Upper lobe of left lung (tissue), 6 donors: Measurements from ENCODE around the gene CAB39. TPM values are rescaled to one million over a fixed set of nuclear protein-coding genes. Genes with fewer than 3 reads are reported as not detected.

Experiments
- ATAC-seq, 2 donors: fragments of 200-7000 bp; cut with Tn5 transposase; one replicate each; pipeline ENCODE4 v1.9.1; 2022; ENCODE audit warnings: mild to moderate bottlenecking in 2 of 2, moderate library complexity in 2 of 2; ENCODE audit not compliant: low FRiP score in 2 of 2
- DNase-seq, 2 donors: peaks; one replicate each; pipeline ENCODE4 v3.0.0-alpha.2; 2019 to 2020
- H3K27ac ChIP-seq, 4 donors: fragments of 200-600 bp; sonication (generic); one replicate each; pipeline ENCODE4 v1.5.1; 2016 to 2019
- H3K27me3 ChIP-seq, 4 donors: fragments of 200-600 bp; sonication (generic); one replicate each; pipeline ENCODE4 v1.5.1; 2017 to 2019
- H3K36me3 ChIP-seq, 4 donors: fragments of 200-600 bp; sonication (generic); one replicate each; pipeline ENCODE4 v1.5.1; 2016 to 2019
- H3K4me1 ChIP-seq, 4 donors: fragments of 200-600 bp; sonication (generic); one replicate each; pipeline ENCODE4 v1.5.1; 2018 to 2019
- H3K4me3 ChIP-seq, 4 donors: fragments of 200-600 bp; sonication (generic); one replicate each; pipeline ENCODE4 v1.5.1; 2017 to 2019; ENCODE audit warnings: mild to moderate bottlenecking in 2 of 4, moderate library complexity in 1 of 4
- H3K9me3 ChIP-seq, 4 donors: fragments of 200-600 bp; sonication (generic); one replicate each; pipeline ENCODE4 v1.5.1; 2018 to 2019
- CTCF ChIP-seq, 6 experiments: fragments of 450-650 bp in 4 of 6; fragments of 200-600 bp in 2 of 6; sonication (generic) in 2 of 6; IDR thresholded peaks; one replicate each; pipeline ENCODE4 v1.5.1; 2016 to 2019; ENCODE audit warnings: antibody characterized with exemption in 6 of 6
- EP300 ChIP-seq, 4 donors: sonication (generic); formaldehyde crosslinking; IDR thresholded peaks; one replicate each; pipeline ENCODE4 v1.5.1; 2017; ENCODE audit warnings: antibody characterized with exemption in 4 of 4, control low read depth in 2 of 4
- POLR2A ChIP-seq, 4 donors: fragments of 450-650 bp; IDR thresholded peaks; one replicate each; pipeline ENCODE4 v1.5.1; 2016 to 2017; ENCODE audit warnings: antibody characterized with exemption in 4 of 4, mild to moderate bottlenecking in 2 of 4
- POLR2AphosphoS5 ChIP-seq, 2 donors: sonication (generic); formaldehyde crosslinking; IDR thresholded peaks; one replicate each; pipeline ENCODE4 v1.5.1; 2017; ENCODE audit warnings: antibody characterized with exemption in 2 of 2
- WGBS, 2 donors: methylation state at CpG; one replicate each; pipeline ENCODE4 v1.1.5; 2017 to 2018; 5-methylcytosine and 5-hydroxymethylcytosine counted together
- total RNA-seq, 6 donors: library from RNA; depleted of rRNA in 4 of 6; stranded (reverse); fragments of >200 nt in 4 of 6; gene quantifications; one replicate each; pipeline versions ENCODE4 v1.1.0 to v1.2.1, GENCODE V29; 2016 to 2021
- donor health status: DM: no; HTN: no; CAD: no; lungs with moderate emphysema.
- donor health status: DM: no; HTN: yes; CAD: no; lungs with severe emphysema.

The CAB39 gene
- total RNA-seq, 6 donors from 2014 or later: 56.5 to 125 (median 76.7) TPM

GRCh38 chr2:230852113-230852512 lies 139.5 kb downstream of the CAB39 start:
- no peaks in the 10 kb centered on the region for H3K9me3 ChIP-seq
- peaks cover 0 to 6% (median 2%) of the 10 kb centered on the region in 4 donors for H3K4me1 ChIP-seq
- 80 to 82% methylated on average over 4 of the region's 4 CpGs for WGBS, 2 donors
- TF ChIP-seq CTCF (IDR thresholded peaks at IDR 0.05): no peak
- no peak for TF ChIP-seq POLR2A (IDR thresholded peaks at IDR 0.05)
- no peak for TF ChIP-seq EP300 (IDR thresholded peaks at IDR 0.05)
- no peak for TF ChIP-seq POLR2AphosphoS5 (IDR thresholded peaks at IDR 0.05)
- H3K4me3 ChIP-seq: no peak overlapping the region
- DNase-seq: no peak
- H3K36me3 ChIP-seq: no peaks in the 10 kb centered on the region
- no peak for ATAC-seq
- no peaks in the 10 kb centered on the region for H3K27me3 ChIP-seq
- no peak overlapping the region for H3K27ac ChIP-seq

- DNase-seq (no peak), ATAC-seq (no peak)
- Histone ChIP-seq H3K36me3 (no peaks in the 10 kb centered on the region), H3K27me3 (peaks cover 0 to 11% (median 3%) of the 10 kb centered on the region in 4 donors), H3K27ac (no peak overlapping the region), H3K4me1 (peaks cover 12 to 29% (median 20%) of the 10 kb centered on the region in 4 donors), H3K9me3 (no peaks in the 10 kb centered on the region), H3K4me3 (no peak overlapping the region)
- 44 to 47% methylated on average over 13 of the region's 13 CpGs for WGBS, 2 donors
- no peak for TF ChIP-seq CTCF (IDR thresholded peaks at IDR 0.05)
- TF ChIP-seq POLR2AphosphoS5 (IDR thresholded peaks at IDR 0.05): no peak
- no peak for TF ChIP-seq POLR2A (IDR thresholded peaks at IDR 0.05)
- no peak for TF ChIP-seq EP300 (IDR thresholded peaks at IDR 0.05)
Observed at GRCh38 chr2:230861552-230862255, 149.1 kb downstream of the CAB39 start.

GRCh38 chr2:230862292-230862691 lies 149.7 kb downstream of the CAB39 start:
- ATAC-seq (no peak), DNase-seq (no peak)
- WGBS, 2 donors: 93 to 94% methylated on average over 5 of the region's 5 CpGs
- H3K4me1 ChIP-seq: peaks cover 12 to 29% (median 20%) of the 10 kb centered on the region in 4 donors
- no peaks in the 10 kb centered on the region for H3K9me3 ChIP-seq
- H3K27ac ChIP-seq: no peak overlapping the region
- H3K36me3 ChIP-seq: no peaks in the 10 kb centered on the region
- no peak overlapping the region for H3K4me3 ChIP-seq
- H3K27me3 ChIP-seq: peaks cover 0 to 11% (median 3%) of the 10 kb centered on the region in 4 donors
- TF ChIP-seq POLR2AphosphoS5 (IDR thresholded peaks at IDR 0.05): no peak
- no peak for TF ChIP-seq CTCF (IDR thresholded peaks at IDR 0.05)
- no peak for TF ChIP-seq POLR2A (IDR thresholded peaks at IDR 0.05)
- no peak for TF ChIP-seq EP300 (IDR thresholded peaks at IDR 0.05)

- WGBS, 2 donors: 73 to 74% methylated on average over 7 to 8 of the region's 8 CpGs
- ATAC-seq: no peak
- H3K27ac ChIP-seq: no peak overlapping the region
- no peaks in the 10 kb centered on the region for H3K9me3 ChIP-seq
- H3K4me3 ChIP-seq: no peak overlapping the region
- peaks cover 12 to 29% (median 23%) of the 10 kb centered on the region in 4 donors for H3K4me1 ChIP-seq
- DNase-seq: no peak
- no peak for TF ChIP-seq POLR2AphosphoS5 (IDR thresholded peaks at IDR 0.05)
- TF ChIP-seq POLR2A (IDR thresholded peaks at IDR 0.05): no peak
- TF ChIP-seq CTCF (IDR thresholded peaks at IDR 0.05): no peak
- TF ChIP-seq EP300 (IDR thresholded peaks at IDR 0.05): no peak
- peaks cover 0 to 11% (median 3%) of the 10 kb centered on the region in 4 donors for H3K27me3 ChIP-seq
- H3K36me3 ChIP-seq: no peaks in the 10 kb centered on the region
Observed at GRCh38 chr2:230863031-230863430, 150.4 kb downstream of the CAB39 start.
